ENCODE measurements around the gene ANTXRL.
"Not testable (repeated sequence)": the region's sequence is repeated elsewhere in the genome, so short reads cannot be mapped to it uniquely, and the experiment has no call there.

ANTXRL gene

GRCh38 chr10:46330894-46331293 lies 44.1 kb downstream of the ANTXRL start:
- DNase-seq (ENCODE audit: low read depth in 2 of 2) = no peak

- DNase-seq (ENCODE audit: low read depth in 2 of 2) = not testable (repeated sequence)
These were observed 78.7 kb downstream of the ANTXRL start for GRCh38 chr10:46365484-46365883.

- DNase-seq (ENCODE audit: low read depth in 2 of 2) = not testable (repeated sequence)
These were observed 80.4 kb downstream of the ANTXRL start for GRCh38 chr10:46367209-46367608.

GRCh38 chr10:46367666-46368240 lies 81.0 kb downstream of the ANTXRL start:
- DNase-seq (ENCODE audit: low read depth in 2 of 2) = not testable (repeated sequence)

- not testable (repeated sequence) for DNase-seq (ENCODE audit: low read depth in 2 of 2)
These were observed 82.2 kb downstream of the ANTXRL start for GRCh38 chr10:46368956-46369355.

GRCh38 chr10:46374410-46374809 lies 87.6 kb downstream of the ANTXRL start:
- not testable (repeated sequence) for DNase-seq (ENCODE audit: low read depth in 2 of 2)

- not testable (repeated sequence) for DNase-seq (ENCODE audit: low read depth in 2 of 2)
These were observed 88.6 kb downstream of the ANTXRL start, which contains the start of gene ANXA8L1 for GRCh38 chr10:46375406-46375805. Gene ANXA8L1 (plus strand): TSS chr10:46375776. CDS start chr10:46375852, 76 bp downstream.

GRCh38 chr10:46377022-46377421 lies 90.2 kb downstream of the ANTXRL start:
- not testable (repeated sequence) for DNase-seq (ENCODE audit: low read depth in 2 of 2)

- DNase-seq (ENCODE audit: low read depth in 2 of 2) = not testable (repeated sequence)
These were observed 90.9 kb downstream of the ANTXRL start for GRCh38 chr10:46377651-46378050.

GRCh38 chr10:46378108-46378507 lies 91.3 kb downstream of the ANTXRL start:
- DNase-seq (ENCODE audit: low read depth in 2 of 2) = not testable (repeated sequence)

- DNase-seq (ENCODE audit: low read depth in 2 of 2) = not testable (repeated sequence)
These were observed 92.5 kb downstream of the ANTXRL start for GRCh38 chr10:46379233-46379848.
